Endothelial cell of umbilical vein (primary cell): ENCODE results near the gene SLC25A22. TPM values are rescaled to one million over a fixed set of nuclear protein-coding genes. Genes with fewer than 3 reads are reported as not detected.

Experiments used
- BruUV-seq: library from RNA; stranded (reverse); fragments of 400-500 nt; replicated peaks from 2 replicates; lab custom pipeline; 2021; lab: Mats Ljungman, UMichigan
- CTCF ChIA-PET: fragments of 300-600, 350-600 bp; sonication (Branson Sonifier 250); formaldehyde crosslinking; loops from one replicate; lab custom pipeline; 2021; ENCODE audit warnings: antibody characterized with exemption, inconsistent platforms; lab: Charles Lee
- POLR2A ChIA-PET: fragments of 300-600, 350-600 bp; sonication (Branson Sonifier 250); formaldehyde crosslinking; loops from one replicate; lab custom pipeline; 2021; ENCODE audit warnings: antibody characterized with exemption, inconsistent platforms; lab: Charles Lee
- DNase-seq: peaks from one replicate; pipeline ENCODE4 v3.0.0-alpha.2; 2011; ENCODE audit warnings: low read depth, low spot score
- FAIRE-seq: peaks from 2 replicates; lab custom pipeline; 2011; peaks lifted over from hg19 to GRCh38; lab: Jason Lieb, UNC
- H2AFZ ChIP-seq: 2 replicates; pipeline ENCODE4 v1.6.0; 2012; ENCODE audit warnings: low read depth, low read length, control low read depth, inconsistent platforms
- H3K27ac ChIP-seq: 2 replicates; pipeline ENCODE4 v1.5.1; 2011; ENCODE audit warnings: low read depth, mild to moderate bottlenecking, control low read depth, low read length, moderate library complexity; ENCODE audit not compliant: insufficient read depth
- H3K27me3 ChIP-seq, 2 experiments: 2 replicates each; pipeline versions ENCODE4 v1.6.0 to v1.6.1; 2011; ENCODE audit warnings: low read length in 2 of 2, mixed read lengths in 1 of 2; ENCODE audit not compliant: control insufficient read depth in 2 of 2, insufficient read depth in 2 of 2
- H3K36me3 ChIP-seq, 2 experiments: 2 replicates in 1 of 2; 3 replicates in 1 of 2; pipeline ENCODE4 v1.5.1; 2011; ENCODE audit warnings: low read length in 2 of 2, mild to moderate bottlenecking in 1 of 2, moderate library complexity in 1 of 2; ENCODE audit not compliant: control insufficient read depth in 2 of 2, insufficient read depth in 2 of 2; ENCODE audit errors: extremely low read depth in 1 of 2
- H3K4me1 ChIP-seq: 3 replicates; pipeline ENCODE4 v1.5.1; 2011; ENCODE audit warnings: mild to moderate bottlenecking, low read length; ENCODE audit not compliant: control insufficient read depth, insufficient read depth; ENCODE audit errors: extremely low read depth
- H3K4me2 ChIP-seq: 2 replicates; pipeline ENCODE4 v1.6.1; 2011; ENCODE audit warnings: low read length, control low read depth, mixed read lengths; ENCODE audit not compliant: insufficient read depth
- H3K4me3 ChIP-seq, 3 experiments: fragments of 200-600 bp in 1 of 3; sonication (generic), shearing (Covaris generic) in 1 of 3; replicated peaks in 1 of 3; 2 replicates each; pipeline ENCODE4 v1.5.1; 2011 to 2016; ENCODE audit warnings: control low read depth in 3 of 3, low read length in 3 of 3, mild to moderate bottlenecking in 2 of 3, inconsistent platforms in 1 of 3, low read depth in 1 of 3, moderate library complexity in 1 of 3; ENCODE audit not compliant: insufficient read depth in 1 of 3
- H3K79me2 ChIP-seq: 2 replicates; pipeline ENCODE4 v1.6.0; 2012; ENCODE audit warnings: low read length, inconsistent platforms; ENCODE audit not compliant: control insufficient read depth, insufficient read depth
- H3K9ac ChIP-seq: replicated peaks from 2 replicates; pipeline ENCODE3; 2011; ENCODE audit warnings: low read length, control low read depth; ENCODE audit not compliant: insufficient read depth; ENCODE audit errors: extremely low read depth
- H3K9me1 ChIP-seq: replicated peaks from 3 replicates; pipeline ENCODE4 v1.6.0; 2011; ENCODE audit warnings: mild to moderate bottlenecking, low read length; ENCODE audit not compliant: control insufficient read depth, insufficient read depth; ENCODE audit errors: extremely low read depth
- H3K9me3 ChIP-seq: replicated peaks from 2 replicates; pipeline ENCODE4 v1.5.1; 2012; ENCODE audit warnings: low read length, inconsistent platforms; ENCODE audit not compliant: control insufficient read depth, insufficient read depth
- H4K20me1 ChIP-seq: replicated peaks from 2 replicates; pipeline ENCODE3; 2011; ENCODE audit warnings: mild to moderate bottlenecking, low read length; ENCODE audit not compliant: control insufficient read depth, insufficient read depth; ENCODE audit errors: extremely low read depth
- EZH2 ChIP-seq: IDR thresholded peaks from 2 replicates; pipeline ENCODE4 v1.6.1; 2012; ENCODE audit warnings: borderline replicate concordance, low read depth, mild to moderate bottlenecking, moderate library complexity, low read length, inconsistent platforms; ENCODE audit not compliant: severe bottlenecking
- FOS ChIP-seq: IDR thresholded peaks from 2 replicates; pipeline ENCODE4 v1.6.1; 2011; ENCODE audit warnings: mild to moderate bottlenecking, low read length, moderate library complexity, borderline replicate concordance; ENCODE audit not compliant: insufficient read depth
- GATA2 ChIP-seq: IDR thresholded peaks from 2 replicates; pipeline ENCODE4 v1.7.0; 2011; ENCODE audit warnings: low read depth, mild to moderate bottlenecking, moderate library complexity, mixed read lengths, low read length; ENCODE audit not compliant: insufficient read length, insufficient read depth
- JUN ChIP-seq: IDR thresholded peaks from 2 replicates; pipeline ENCODE4 v1.6.1; 2011; ENCODE audit warnings: borderline replicate concordance, low read depth; ENCODE audit not compliant: insufficient read length, insufficient read depth
- MYC ChIP-seq: IDR thresholded peaks from one replicate; pipeline ENCODE4 v1.6.1; 2011; ENCODE audit warnings: mild to moderate bottlenecking, low read depth, low read length
- POLR2A ChIP-seq: IDR thresholded peaks from 2 replicates; pipeline ENCODE4 v1.6.1; 2012; ENCODE audit warnings: low read depth, mild to moderate bottlenecking, control low read depth, low read length
- POLR2AphosphoS5 ChIP-seq: IDR thresholded peaks from 2 replicates; pipeline ENCODE4 v1.6.1; 2012; ENCODE audit warnings: low read depth, mild to moderate bottlenecking, control low read depth, low read length, moderate library complexity; ENCODE audit not compliant: insufficient read depth
- dilution Hi-C: fragments of 300-500 bp; cut with MboI; formaldehyde crosslinking; loops from one replicate; pipeline ENCODE4 v1.15.0; 2019; ENCODE audit warnings: low sequenced_read_pairs; ENCODE audit not compliant: extremely low pct_ligation_motif_present
- intact Hi-C: fragments of 100-400 bp; cut with micrococcal nuclease; formaldehyde crosslinking; loops from one replicate; pipeline ENCODE4 v1.10.0; 2022
- polyA plus RNA-seq, 4 experiments: library from polyadenylated mRNA; depleted of rRNA in 3 of 4; stranded (reverse) in 3 of 4; unstranded in 1 of 4; fragments of >200 nt; gene quantifications; 2 replicates each; pipeline versions ENCODE4 v1.2.1 to v1.2.3, GENCODE V29; 2011 to 2012; ENCODE audit warnings: missing spikeins in 1 of 4
- total RNA-seq: library from RNA; stranded (reverse); gene quantifications from 2 replicates; pipeline ENCODE4 v1.2.3, GENCODE V29; 2021
- TF ChIP-seq, protein P1 (sequence below): IDR thresholded peaks from 2 replicates; pipeline ENCODE4 v1.6.1; 2011; ENCODE audit not compliant: insufficient read depth, insufficient read length
- TF ChIP-seq, protein P2 (sequence below), 2 donors: IDR thresholded peaks; 1 replicate in 1 of 2; 2 replicates in 1 of 2; pipeline ENCODE4 v1.5.1; 2011; ENCODE audit warnings: low read length in 2 of 2, mild to moderate bottlenecking in 2 of 2, moderate library complexity in 2 of 2, control low read depth in 1 of 2, inconsistent platforms in 1 of 2, low read depth in 1 of 2; ENCODE audit not compliant: insufficient read depth in 1 of 2; ENCODE audit errors: extremely low read depth in 1 of 2

Gene SLC25A22
- total and polyA plus RNA-seq, 2 donors (not counting 3 experiments of a cell fraction or from before 2014, with no cell fraction given): 24.5 to 24.9 TPM

DNA sequence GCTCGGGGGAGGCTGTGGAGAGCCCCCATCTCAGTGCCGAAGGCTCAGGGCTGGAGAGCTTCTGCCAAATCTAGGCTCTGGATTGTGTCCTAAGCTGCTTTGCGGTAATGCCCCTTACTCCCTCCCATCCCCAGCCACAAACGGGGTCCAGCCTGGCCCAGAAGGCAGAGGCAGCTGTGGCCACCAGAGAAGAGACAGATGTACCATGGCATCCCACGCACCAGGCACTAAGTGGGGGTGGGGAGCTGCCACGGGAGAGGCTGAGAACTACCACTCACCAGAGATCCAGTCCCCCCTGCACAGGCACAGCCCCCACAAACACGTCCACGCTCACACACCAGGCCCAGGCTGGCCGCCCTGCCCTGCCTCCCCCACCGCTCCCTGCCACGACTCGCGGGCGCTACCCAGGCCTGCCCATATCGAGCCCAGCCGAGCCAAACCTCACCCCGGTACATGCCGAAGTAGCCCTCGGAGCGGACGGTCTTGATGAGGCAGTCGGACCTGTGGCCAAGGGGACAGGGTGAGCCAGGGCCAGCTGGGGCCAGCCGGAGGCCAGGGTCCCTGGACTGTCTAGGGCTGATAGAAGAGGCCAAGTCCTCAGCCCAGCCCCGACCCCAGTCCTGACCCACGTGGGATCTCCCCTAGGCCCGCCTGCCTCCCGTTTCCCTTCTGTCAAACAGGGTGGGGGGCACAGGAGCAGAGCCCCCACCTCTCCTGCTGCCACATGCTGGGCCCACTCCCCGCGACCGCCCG is 3.9 kb downstream of the SLC25A22 start:
- no peaks in the 10 kb centered on the region for H3K36me3 ChIP-seq
- POLR2A ChIA-PET: interaction anchor here (0.5 kb wide), 1 partner anchor 15 kb away, joined by 3 read pairs; no protein-coding TSS in a partner anchor
- H2AFZ ChIP-seq: no peak overlapping the region
- H3K27ac ChIP-seq: no peak overlapping the region
- dilution Hi-C loops: no loop called here
- H3K79me2 ChIP-seq: peaks cover 11% of the 10 kb centered on the region
- no peaks in the 10 kb centered on the region for H3K27me3 ChIP-seq
- H3K9me1 ChIP-seq: no peaks in the 10 kb centered on the region
- no TSS peak for BruUV-seq
- intact Hi-C loops: no loop called here
- no peak overlapping the region for H3K4me2 ChIP-seq
- H4K20me1 ChIP-seq: no peaks in the 10 kb centered on the region
- CTCF ChIA-PET: no interaction called here
- no peak overlapping the region for H3K9ac ChIP-seq
- H3K4me3 ChIP-seq: no peak overlapping the region
- no peaks in the 10 kb centered on the region for H3K9me3 ChIP-seq
- H3K4me1 ChIP-seq: peaks cover 14% of the 10 kb centered on the region
- TF ChIP-seq JUN: no peak
- DNase-seq (no peak), FAIRE-seq (no peak)

DNA sequence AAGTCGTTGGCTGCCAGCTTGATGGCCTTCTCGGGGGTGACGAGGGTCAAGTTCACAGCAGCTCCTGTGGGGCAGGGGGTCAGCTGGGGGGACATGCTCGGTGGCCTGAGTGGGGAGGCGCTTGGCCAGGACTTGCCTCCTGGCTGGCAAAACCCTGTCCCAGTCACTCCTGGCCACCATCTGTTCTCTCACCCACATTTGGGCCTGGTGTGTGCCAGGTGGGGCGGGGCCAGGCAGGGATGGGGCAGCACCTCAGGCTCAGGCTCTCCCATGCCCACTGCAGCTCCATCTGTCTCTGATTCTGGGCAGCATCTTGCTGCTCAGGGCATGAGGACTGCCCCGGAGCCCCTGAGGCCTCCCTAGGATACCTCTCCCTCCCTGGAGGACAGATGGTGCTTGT is 4.5 kb downstream of the SLC25A22 start:
- FAIRE-seq: no peak
- dilution Hi-C loops: no loop called here

More for the DNA sequence above, 4.5 kb downstream of the SLC25A22 start:
- H3K9me1 ChIP-seq: no peaks in the 10 kb centered on the region
- no peaks in the 10 kb centered on the region for H3K27me3 ChIP-seq
- no peak overlapping the region for H3K4me3 ChIP-seq
- no TSS peak for BruUV-seq
- no peaks in the 10 kb centered on the region for H3K36me3 ChIP-seq
- no peak for DNase-seq
- TF ChIP-seq, protein P1, sequence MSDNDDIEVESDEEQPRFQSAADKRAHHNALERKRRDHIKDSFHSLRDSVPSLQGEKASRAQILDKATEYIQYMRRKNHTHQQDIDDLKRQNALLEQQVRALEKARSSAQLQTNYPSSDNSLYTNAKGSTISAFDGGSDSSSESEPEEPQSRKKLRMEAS: no peak
- TF ChIP-seq, protein P2, sequence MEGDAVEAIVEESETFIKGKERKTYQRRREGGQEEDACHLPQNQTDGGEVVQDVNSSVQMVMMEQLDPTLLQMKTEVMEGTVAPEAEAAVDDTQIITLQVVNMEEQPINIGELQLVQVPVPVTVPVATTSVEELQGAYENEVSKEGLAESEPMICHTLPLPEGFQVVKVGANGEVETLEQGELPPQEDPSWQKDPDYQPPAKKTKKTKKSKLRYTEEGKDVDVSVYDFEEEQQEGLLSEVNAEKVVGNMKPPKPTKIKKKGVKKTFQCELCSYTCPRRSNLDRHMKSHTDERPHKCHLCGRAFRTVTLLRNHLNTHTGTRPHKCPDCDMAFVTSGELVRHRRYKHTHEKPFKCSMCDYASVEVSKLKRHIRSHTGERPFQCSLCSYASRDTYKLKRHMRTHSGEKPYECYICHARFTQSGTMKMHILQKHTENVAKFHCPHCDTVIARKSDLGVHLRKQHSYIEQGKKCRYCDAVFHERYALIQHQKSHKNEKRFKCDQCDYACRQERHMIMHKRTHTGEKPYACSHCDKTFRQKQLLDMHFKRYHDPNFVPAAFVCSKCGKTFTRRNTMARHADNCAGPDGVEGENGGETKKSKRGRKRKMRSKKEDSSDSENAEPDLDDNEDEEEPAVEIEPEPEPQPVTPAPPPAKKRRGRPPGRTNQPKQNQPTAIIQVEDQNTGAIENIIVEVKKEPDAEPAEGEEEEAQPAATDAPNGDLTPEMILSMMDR (IDR thresholded peaks at IDR 0.05; ENCODE audit: extremely low read depth in 1 of 2, insufficient read depth in 1 of 2, low read depth in 1 of 2, low read length in 2 of 2): no peak
- TF ChIP-seq GATA2 (no peak), POLR2A (no peak), FOS (no peak), MYC (no peak), POLR2AphosphoS5 (no peak), EZH2 (no peak), JUN (no peak)
- CTCF ChIA-PET: no interaction called here
- H3K9ac ChIP-seq: no peak overlapping the region
- H3K4me2 ChIP-seq: no peak overlapping the region
- peaks cover 14% of the 10 kb centered on the region for H3K4me1 ChIP-seq
- intact Hi-C loops: no loop called here
- peaks cover 11% of the 10 kb centered on the region for H3K79me2 ChIP-seq
- H2AFZ ChIP-seq: no peak overlapping the region
- H3K9me3 ChIP-seq: no peaks in the 10 kb centered on the region
- no peaks in the 10 kb centered on the region for H4K20me1 ChIP-seq
- H3K27ac ChIP-seq: no peak overlapping the region
- POLR2A ChIA-PET: no interaction called here
